Cortex of kidney (tissue), 1 donor: Measurements from ENCODE around the gene PFDN1.

Experiments
- DNase-seq: peaks from one replicate; lab custom pipeline; 2025; lab: John Stamatoyannopoulos, UW

PFDN1 gene

GRCh38 chr5:140328036-140328764, 25.3 kb upstream of the PFDN1 start:
- no peak for DNase-seq

GRCh38 chr5:140327589-140327988, 24.7 kb upstream of the PFDN1 start:
- no peak for DNase-seq

GRCh38 chr5:140325486-140325885, 22.6 kb upstream of the PFDN1 start:
- no peak for DNase-seq

- DNase-seq: no peak
Measured at GRCh38 chr5:140324617-140325241, 21.8 kb upstream of the PFDN1 start.

- no peak for DNase-seq
Measured at GRCh38 chr5:140324041-140324600, 21.2 kb upstream of the PFDN1 start.

GRCh38 chr5:140322751-140323731, 20.1 kb upstream of the PFDN1 start:
- DNase-seq: no peak

GRCh38 chr5:140321796-140322195, 18.9 kb upstream of the PFDN1 start:
- DNase-seq: no peak

- no peak for DNase-seq
Measured at GRCh38 chr5:140319833-140320232, 16.9 kb upstream of the PFDN1 start.

GRCh38 chr5:140318792-140319191, 15.9 kb upstream of the PFDN1 start:
- no peak for DNase-seq

- DNase-seq: no peak
Measured at GRCh38 chr5:140317859-140318258, 15.0 kb upstream of the PFDN1 start.

- DNase-seq: no peak
Measured at GRCh38 chr5:140312791-140313189, 9.9 kb upstream of the PFDN1 start.

GRCh38 chr5:140312067-140312790, 9.3 kb upstream of the PFDN1 start:
- DNase-seq: no peak

GRCh38 chr5:140311011-140311467, 8.1 kb upstream of the PFDN1 start:
- DNase-seq: no peak

- no peak for DNase-seq
Measured at GRCh38 chr5:140310434-140310833, 7.5 kb upstream of the PFDN1 start.

GRCh38 chr5:140309706-140310249, 6.9 kb upstream of the PFDN1 start:
- no peak for DNase-seq

- no peak for DNase-seq
Measured at GRCh38 chr5:140305471-140305870, 2.6 kb upstream of the PFDN1 start.

- no peak for DNase-seq
Measured at GRCh38 chr5:140303966-140304365, 1.1 kb upstream of the PFDN1 start.

GRCh38 chr5:140301136-140301535, 1.8 kb downstream of the PFDN1 start:
- DNase-seq: no peak

GRCh38 chr5:140299056-140299455, 3.8 kb downstream of the PFDN1 start:
- no peak for DNase-seq

GRCh38 chr5:140298183-140298601, 4.7 kb downstream of the PFDN1 start:
- DNase-seq: no peak

GRCh38 chr5:140297283-140297682, 5.6 kb downstream of the PFDN1 start:
- no peak for DNase-seq
